ENCODE data around the gene VTCN1. TPM values are rescaled to one million over a fixed set of nuclear protein-coding genes. Genes with fewer than 3 reads are reported as not detected.

The VTCN1 gene
- total RNA-seq, 6 experiments from 2014 or later, result 0.28 to 0.89 (median 0.39) TPM; not detected in 1

- Histone ChIP-seq H3K4me3 (no peak overlapping the region), H3K9me3 (no peaks in the 10 kb centered on the region), H3K27ac (no peak overlapping the region), H3K4me1 (no peaks in the 10 kb centered on the region), H3K36me3 (no peaks in the 10 kb centered on the region), H3K27me3 (no peaks in the 10 kb centered on the region)
- DNase-seq, result no peak
- intact Hi-C loops (cut with DNase I), result no loop called here
- TF ChIP-seq, protein P1, sequence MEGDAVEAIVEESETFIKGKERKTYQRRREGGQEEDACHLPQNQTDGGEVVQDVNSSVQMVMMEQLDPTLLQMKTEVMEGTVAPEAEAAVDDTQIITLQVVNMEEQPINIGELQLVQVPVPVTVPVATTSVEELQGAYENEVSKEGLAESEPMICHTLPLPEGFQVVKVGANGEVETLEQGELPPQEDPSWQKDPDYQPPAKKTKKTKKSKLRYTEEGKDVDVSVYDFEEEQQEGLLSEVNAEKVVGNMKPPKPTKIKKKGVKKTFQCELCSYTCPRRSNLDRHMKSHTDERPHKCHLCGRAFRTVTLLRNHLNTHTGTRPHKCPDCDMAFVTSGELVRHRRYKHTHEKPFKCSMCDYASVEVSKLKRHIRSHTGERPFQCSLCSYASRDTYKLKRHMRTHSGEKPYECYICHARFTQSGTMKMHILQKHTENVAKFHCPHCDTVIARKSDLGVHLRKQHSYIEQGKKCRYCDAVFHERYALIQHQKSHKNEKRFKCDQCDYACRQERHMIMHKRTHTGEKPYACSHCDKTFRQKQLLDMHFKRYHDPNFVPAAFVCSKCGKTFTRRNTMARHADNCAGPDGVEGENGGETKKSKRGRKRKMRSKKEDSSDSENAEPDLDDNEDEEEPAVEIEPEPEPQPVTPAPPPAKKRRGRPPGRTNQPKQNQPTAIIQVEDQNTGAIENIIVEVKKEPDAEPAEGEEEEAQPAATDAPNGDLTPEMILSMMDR (IDR thresholded peaks at IDR 0.05), result no peak
- TF ChIP-seq POLR2A (IDR thresholded peaks at IDR 0.05), result no peak
- peak in 1 of 4 donors; percentile 44 for ATAC-seq
- WGBS (ENCODE audit: insufficient coverage, low coverage, low lambda C conversion rate, missing lambda C conversion rate), result 65% methylated on average over 4 of the region's 4 CpGs
These were observed 21.1 kb upstream of the VTCN1 start for GRCh38 chr1:117231748-117232373.

- TF ChIP-seq, protein P1 (IDR thresholded peaks at IDR 0.05), result no peak
- TF ChIP-seq POLR2A (IDR thresholded peaks at IDR 0.05), result no peak
- Histone ChIP-seq H3K4me1 (no peaks in the 10 kb centered on the region), H3K27me3 (no peaks in the 10 kb centered on the region), H3K27ac (no peak overlapping the region), H3K9me3 (no peaks in the 10 kb centered on the region), H3K4me3 (no peak overlapping the region), H3K36me3 (no peaks in the 10 kb centered on the region)
- intact Hi-C loops (cut with DNase I), result no loop called here
- ATAC-seq, result no peak
- WGBS (ENCODE audit: insufficient coverage, low coverage, low lambda C conversion rate, missing lambda C conversion rate), result 17% methylated on average over 2 of the region's 2 CpGs
- DNase-seq, result no peak
These were observed 20.6 kb upstream of the VTCN1 start for GRCh38 chr1:117231312-117231711.

- WGBS (ENCODE audit: insufficient coverage, low coverage, low lambda C conversion rate, missing lambda C conversion rate), result 65% methylated on average over 3 of the region's 3 CpGs
- DNase-seq (no peak), ATAC-seq (no peak)
- intact Hi-C loops (cut with DNase I), result no loop called here
- Histone ChIP-seq H3K9me3 (no peaks in the 10 kb centered on the region), H3K27me3 (no peaks in the 10 kb centered on the region), H3K27ac (no peak overlapping the region), H3K4me1 (no peaks in the 10 kb centered on the region), H3K4me3 (no peak overlapping the region), H3K36me3 (no peaks in the 10 kb centered on the region)
- TF ChIP-seq, protein P1 (IDR thresholded peaks at IDR 0.05), result no peak
- no peak for TF ChIP-seq POLR2A (IDR thresholded peaks at IDR 0.05)
These were observed 18.5 kb upstream of the VTCN1 start for GRCh38 chr1:117229217-117229616.

DNA sequence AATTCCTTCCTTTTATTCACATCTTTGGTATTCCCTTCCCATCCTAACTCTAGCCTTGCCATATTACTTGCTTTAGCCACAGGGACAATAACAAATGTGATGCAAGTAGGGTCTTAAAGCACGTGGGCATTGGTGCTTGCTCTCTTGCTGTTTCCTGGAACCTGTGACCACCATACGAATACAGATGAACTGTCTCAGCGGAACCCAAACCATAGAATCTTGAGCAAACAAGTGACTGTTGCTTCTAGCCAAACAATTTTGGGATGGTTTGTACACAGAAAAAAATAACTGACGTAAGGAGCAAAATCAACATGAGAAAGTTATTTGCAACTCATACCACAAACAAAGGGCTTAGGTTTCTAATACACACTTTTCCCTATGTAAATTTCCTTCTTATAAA lies 15.2 kb upstream of the VTCN1 start:
- H3K9me3 ChIP-seq, result no peaks in the 10 kb centered on the region
- H3K36me3 ChIP-seq, result no peaks in the 10 kb centered on the region
- ATAC-seq, result no peak
- no peaks in the 10 kb centered on the region for H3K27me3 ChIP-seq
- no peaks in the 10 kb centered on the region for H3K4me1 ChIP-seq
- WGBS (ENCODE audit: insufficient coverage, low coverage, low lambda C conversion rate, missing lambda C conversion rate), result 66% methylated on average over 4 of the region's 4 CpGs
- no peak for DNase-seq
- no peak overlapping the region for H3K4me3 ChIP-seq
- no peak overlapping the region for H3K27ac ChIP-seq
- intact Hi-C loops (cut with DNase I), result no loop called here
- no peak for TF ChIP-seq POLR2A (IDR thresholded peaks at IDR 0.05)
- TF ChIP-seq, protein P1 (IDR thresholded peaks at IDR 0.05), result no peak
